ENCODE results near the gene GOLGA6L7.
"Not testable (repeated sequence)": the region's sequence is repeated elsewhere in the genome, so short reads cannot be mapped to it uniquely, and the experiment has no call there.

GRCh38 chr15:28810444-28810843 is 38.0 kb downstream of the GOLGA6L7 start:
- TF ChIP-seq CTCF (conservative IDR thresholded peaks at IDR 0.05); EZH2 (IDR thresholded peaks at IDR 0.05; ENCODE audit: low read depth): not testable (repeated sequence)

Measured in PC-9 (cell line).